ENCODE data around the gene VCL. TPM values are rescaled to one million over a fixed set of nuclear protein-coding genes. Genes with fewer than 3 reads are reported as not detected.
A peak's percentile ranks its signal among the peaks of the same experiment; 100 is the strongest.
"Not testable (repeated sequence)": the region's sequence is repeated elsewhere in the genome, so short reads cannot be mapped to it uniquely, and the experiment has no call there.

The VCL gene
- polyA plus RNA-seq, 1 donor from 2014 or later: 44.2 TPM

- Mint-ChIP-seq H3K9me3 (no peaks in the 10 kb centered on the region), H3K27me3 (no peaks in the 10 kb centered on the region), H3K4me3 (no peak overlapping the region), H3K27ac (no peak overlapping the region), H3K4me1 (peaks cover 0 to 8% (median 0%) of the 10 kb centered on the region in 3 donors), H3K36me3 (peaks cover 6% of the 10 kb centered on the region)
These were observed 136.3 kb downstream of the VCL start for GRCh38 chr10:74133923-74134820.

- H3K27ac Mint-ChIP-seq: no peak overlapping the region
- H3K27me3 Mint-ChIP-seq: no peaks in the 10 kb centered on the region
- H3K36me3 Mint-ChIP-seq: peaks cover 6% of the 10 kb centered on the region
- H3K9me3 Mint-ChIP-seq: no peaks in the 10 kb centered on the region
- H3K4me3 Mint-ChIP-seq: no peak overlapping the region
- H3K4me1 Mint-ChIP-seq: peaks cover 0 to 8% (median 0%) of the 10 kb centered on the region in 3 donors
These were observed 137.5 kb downstream of the VCL start for GRCh38 chr10:74135452-74135851.

- H3K27me3 Mint-ChIP-seq: no peaks in the 10 kb centered on the region
- H3K4me3 Mint-ChIP-seq: no peak overlapping the region
- peaks cover 2 to 12% (median 5%) of the 10 kb centered on the region in 3 donors for H3K4me1 Mint-ChIP-seq
- H3K36me3 Mint-ChIP-seq: peaks cover 6% of the 10 kb centered on the region
- H3K27ac Mint-ChIP-seq: no peak overlapping the region
- no peaks in the 10 kb centered on the region for H3K9me3 Mint-ChIP-seq
These were observed 140.1 kb downstream of the VCL start for GRCh38 chr10:74137992-74138391.

GRCh38 chr10:74138596-74138995, 140.7 kb downstream of the VCL start:
- H3K27ac Mint-ChIP-seq, H3K27me3 Mint-ChIP-seq, H3K9me3 Mint-ChIP-seq, H3K4me3 Mint-ChIP-seq, H3K36me3 Mint-ChIP-seq: not testable (repeated sequence)
- H3K4me1 Mint-ChIP-seq: peaks cover 2 to 12% (median 5%) of the 10 kb centered on the region in 3 donors

GRCh38 chr10:74139981-74140380, 142.1 kb downstream of the VCL start:
- Mint-ChIP-seq H3K9me3 (no peaks in the 10 kb centered on the region), H3K4me3 (no peak overlapping the region), H3K4me1 (peaks cover 2 to 12% (median 7%) of the 10 kb centered on the region in 3 donors), H3K27me3 (no peaks in the 10 kb centered on the region), H3K27ac (no peak overlapping the region), H3K36me3 (peaks cover 2% of the 10 kb centered on the region)

- Mint-ChIP-seq H3K9me3 (no peaks in the 10 kb centered on the region), H3K36me3 (peaks cover 3% of the 10 kb centered on the region), H3K27ac (no peak overlapping the region), H3K27me3 (no peaks in the 10 kb centered on the region), H3K4me3 (no peak overlapping the region), H3K4me1 (peaks cover 2 to 12% (median 11%) of the 10 kb centered on the region in 3 donors)
These were observed 142.6 kb downstream of the VCL start for GRCh38 chr10:74140553-74140952.

GRCh38 chr10:74145133-74145532, 147.2 kb downstream of the VCL start:
- Mint-ChIP-seq H3K36me3 (peaks cover 1% of the 10 kb centered on the region), H3K9me3 (no peaks in the 10 kb centered on the region), H3K27ac (peak overlapping the region in 1 of 3 donors; percentile 32), H3K4me3 (no peak overlapping the region), H3K4me1 (peaks cover 10 to 26% (median 23%) of the 10 kb centered on the region in 3 donors), H3K27me3 (no peaks in the 10 kb centered on the region)

GRCh38 chr10:74146980-74147379, 149.1 kb downstream of the VCL start:
- Mint-ChIP-seq H3K4me3 (peak overlapping the region in 1 of 4 donors; percentile 82), H3K27ac (peak overlapping the region in 2 of 3 donors; percentile 22 to 59), H3K4me1 (peaks cover 8 to 22% (median 21%) of the 10 kb centered on the region in 3 donors)
- H3K9me3 Mint-ChIP-seq, H3K27me3 Mint-ChIP-seq, H3K36me3 Mint-ChIP-seq: not testable (repeated sequence)

- H3K27me3 Mint-ChIP-seq: no peaks in the 10 kb centered on the region
- peaks cover 29 to 41% (median 38%) of the 10 kb centered on the region in 3 donors for H3K4me1 Mint-ChIP-seq
- no peaks in the 10 kb centered on the region for H3K36me3 Mint-ChIP-seq
- no peaks in the 10 kb centered on the region for H3K9me3 Mint-ChIP-seq
- no peak within 1 kb of the TSS for H3K4me3 Mint-ChIP-seq
- H3K27ac Mint-ChIP-seq: peak within 1 kb of the TSS; percentile 23 to 89 (median 50)
These were observed 152.5 kb downstream of the VCL start, which contains the start of gene AP3M1 for GRCh38 chr10:74150204-74150989. TSS of gene AP3M1 (minus strand) at chr10:74150828. CDS start at chr10:74138379, 12,449 bp downstream.

GRCh38 chr10:74150990-74151878, 153.3 kb downstream of the VCL start, which contains the start of gene ADK:
TSS of gene ADK (plus strand) at chr10:74151221. CDS start at chr10:74151279, 58 bp downstream.
- H3K4me1 Mint-ChIP-seq: peaks cover 29 to 39% (median 37%) of the 10 kb centered on the region in 3 donors
- no peaks in the 10 kb centered on the region for H3K36me3 Mint-ChIP-seq
- no peaks in the 10 kb centered on the region for H3K27me3 Mint-ChIP-seq
- no peak within 1 kb of the TSS for H3K4me3 Mint-ChIP-seq
- H3K9me3 Mint-ChIP-seq: no peaks in the 10 kb centered on the region
- H3K27ac Mint-ChIP-seq: peak within 1 kb of the TSS; percentile 23 to 89 (median 50)

- Mint-ChIP-seq H3K4me1 (peaks cover 36 to 43% (median 40%) of the 10 kb centered on the region in 3 donors), H3K27me3 (no peaks in the 10 kb centered on the region), H3K36me3 (no peaks in the 10 kb centered on the region), H3K4me3 (no peak overlapping the region), H3K9me3 (no peaks in the 10 kb centered on the region), H3K27ac (peak overlapping the region; percentile 23 to 89 (median 50))
These were observed 154.2 kb downstream of the VCL start for GRCh38 chr10:74151879-74152722.

- peak overlapping the region in 1 of 3 donors; percentile 7 for H3K27ac Mint-ChIP-seq
These were observed 155.2 kb downstream of the VCL start for GRCh38 chr10:74153123-74153522.

GRCh38 chr10:74153676-74154075, 155.8 kb downstream of the VCL start:
- H3K4me1 Mint-ChIP-seq: peaks cover 37 to 40% (median 39%) of the 10 kb centered on the region in 3 donors
- no peaks in the 10 kb centered on the region for H3K9me3 Mint-ChIP-seq
- no peaks in the 10 kb centered on the region for H3K27me3 Mint-ChIP-seq
- no peaks in the 10 kb centered on the region for H3K36me3 Mint-ChIP-seq
- H3K4me3 Mint-ChIP-seq: peak overlapping the region in 2 of 4 donors; percentile 38 to 48
- H3K27ac Mint-ChIP-seq: peak overlapping the region in 1 of 3 donors; percentile 7

More at GRCh38 chr10:74153123-74153522, 155.2 kb downstream of the VCL start:
- Mint-ChIP-seq H3K4me1 (peaks cover 35 to 42% (median 37%) of the 10 kb centered on the region in 3 donors), H3K27me3 (no peaks in the 10 kb centered on the region), H3K36me3 (no peaks in the 10 kb centered on the region), H3K9me3 (no peaks in the 10 kb centered on the region), H3K4me3 (peak overlapping the region in 2 of 4 donors; percentile 25 to 59)

All from IgD-negative memory B cell (primary cell).